Stimulated activated CD4-positive, alpha-beta T cell treated with anti-CD3 and anti-CD28 coated beads, Interleukin-15, amount 100 ng/mL, for 24 hours (primary cell): ENCODE data around the gene DMRT3.

Experiments
- DNase-seq: peaks from one replicate; pipeline ENCODE4 v3.0.0-alpha.2; 2020

Gene DMRT3

GRCh38 chr9:1005043-1005667 lies 28.7 kb downstream of the DMRT3 start:
- peak; percentile 6 for DNase-seq

- no peak for DNase-seq
Observed at GRCh38 chr9:1007312-1007711, 30.9 kb downstream of the DMRT3 start.

DNA sequence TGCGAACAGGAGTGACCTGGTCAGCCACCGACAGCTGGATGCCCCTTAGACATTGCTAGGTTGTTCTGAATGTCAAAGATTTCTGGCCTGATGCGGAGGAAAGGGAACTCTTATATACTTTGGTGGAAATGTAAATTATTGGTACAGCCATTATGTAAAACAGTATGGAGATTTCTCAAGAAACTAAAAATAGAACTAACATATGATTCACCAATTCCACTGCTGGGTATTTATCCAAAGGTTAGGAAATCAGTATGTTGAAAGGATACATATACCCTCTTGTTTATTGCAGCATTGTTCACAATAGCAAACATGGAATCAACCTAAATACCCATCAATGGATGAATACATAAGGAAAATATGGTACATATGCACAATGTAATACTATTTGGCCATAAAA lies 31.8 kb downstream of the DMRT3 start:
- no peak for DNase-seq

- DNase-seq, result peak; percentile 82
Observed at GRCh38 chr9:1009101-1009707, 32.7 kb downstream of the DMRT3 start.

DNA sequence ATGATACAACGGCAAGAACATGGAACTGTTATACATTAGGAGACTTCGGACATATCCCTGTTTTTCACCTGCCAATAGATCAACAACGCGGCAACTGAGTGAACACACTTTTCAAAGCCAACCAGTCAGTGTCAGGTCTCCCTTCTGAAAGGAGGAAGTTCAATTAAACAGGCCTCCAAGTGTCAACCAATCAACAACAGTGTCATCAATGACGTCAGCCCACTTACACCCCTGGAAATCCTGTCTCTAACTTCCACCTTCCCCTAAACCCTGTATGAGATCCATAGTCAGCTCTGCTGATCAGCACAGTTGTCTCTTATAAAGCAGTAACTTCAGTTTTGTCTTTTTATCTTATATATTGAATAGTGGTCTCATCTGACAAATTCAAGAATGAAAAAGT lies 36.6 kb downstream of the DMRT3 start:
- DNase-seq, result no peak

- DNase-seq, result no peak
Observed at GRCh38 chr9:1014225-1014624, 37.8 kb downstream of the DMRT3 start.

GRCh38 chr9:1014640-1015039 lies 38.2 kb downstream of the DMRT3 start:
- no peak for DNase-seq

DNA sequence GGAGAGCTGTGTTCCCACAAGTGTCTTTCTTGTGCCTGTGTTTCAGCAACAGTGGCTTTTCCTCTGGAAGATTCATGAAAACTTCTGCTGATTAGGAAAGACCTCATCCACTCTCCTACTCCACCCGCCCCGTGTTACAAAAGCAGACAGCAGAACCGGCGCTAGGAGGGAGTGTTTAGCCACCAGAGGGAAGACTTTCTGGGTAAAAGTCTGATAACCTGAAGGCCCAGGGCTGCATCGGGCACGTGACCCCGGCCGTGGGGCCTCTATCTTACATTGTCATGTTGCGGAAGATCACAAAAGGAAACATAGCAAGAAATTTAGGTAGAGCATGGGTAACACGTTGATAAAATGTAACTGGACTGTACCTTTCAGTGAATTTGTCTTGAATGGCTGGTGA lies 41.7 kb downstream of the DMRT3 start:
- peak; percentile 25 for DNase-seq

- DNase-seq, result no peak
Observed at GRCh38 chr9:1024112-1024511, 47.7 kb downstream of the DMRT3 start.

GRCh38 chr9:1025131-1025530 lies 48.7 kb downstream of the DMRT3 start:
- no peak for DNase-seq

DNA sequence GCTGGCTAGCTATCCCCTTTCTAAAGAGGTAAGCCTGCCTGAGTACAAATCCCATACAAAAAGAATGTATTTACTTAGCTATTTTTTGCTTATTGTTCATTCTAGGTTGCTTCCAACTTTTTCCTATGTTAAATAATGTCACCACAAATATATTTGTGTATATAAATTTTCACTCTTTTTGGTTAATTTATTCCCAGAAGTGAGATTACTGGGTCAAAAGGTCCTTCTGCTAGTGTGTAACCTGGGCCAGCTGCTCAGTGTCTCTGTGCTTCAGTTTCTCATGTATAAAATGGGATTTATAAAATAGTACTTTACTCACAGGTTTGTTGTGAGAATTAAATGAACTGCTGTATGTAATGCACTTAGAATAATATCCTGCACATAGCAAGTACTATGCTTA lies 49.8 kb downstream of the DMRT3 start:
- no peak for DNase-seq

DNA sequence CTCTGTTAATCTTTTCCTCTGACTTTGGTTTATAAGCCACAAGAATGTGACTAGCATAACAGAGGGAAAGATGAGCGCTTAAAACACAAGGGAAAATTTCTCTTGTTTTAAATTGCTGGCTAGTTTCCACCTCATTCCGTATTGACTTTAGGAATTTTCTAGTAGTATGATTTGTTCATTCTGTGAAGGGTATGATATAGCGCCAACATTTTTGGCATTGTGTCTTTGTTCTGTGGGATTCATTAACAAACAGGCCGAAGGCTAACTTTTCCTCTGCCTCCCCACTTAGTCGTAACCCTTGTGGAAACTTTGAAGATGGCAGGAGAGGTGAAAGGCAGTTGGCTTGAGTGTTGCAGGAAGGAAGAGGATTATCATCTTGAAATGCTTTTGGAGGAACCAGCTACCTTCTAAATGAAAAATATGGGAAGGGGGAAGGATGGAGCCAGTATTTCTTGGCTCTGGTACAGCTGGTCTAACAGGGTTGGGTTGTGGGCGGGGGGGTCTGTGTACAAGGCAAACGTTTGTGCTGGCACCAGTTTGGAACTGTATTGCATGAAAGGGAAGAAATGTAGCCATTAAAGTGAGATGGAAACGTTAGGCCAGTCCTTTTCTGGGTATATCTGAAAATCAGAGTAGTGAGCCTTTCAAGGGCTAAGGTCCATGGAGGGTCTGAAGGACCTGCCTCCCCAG lies 52.2 kb downstream of the DMRT3 start:
- no peak for DNase-seq

GRCh38 chr9:1031951-1032601 lies 55.6 kb downstream of the DMRT3 start:
- no peak for DNase-seq

GRCh38 chr9:1034271-1034670 lies 57.8 kb downstream of the DMRT3 start:
- no peak for DNase-seq

- no peak for DNase-seq
Observed at GRCh38 chr9:1039589-1039988, 63.1 kb downstream of the DMRT3 start.
